ENCODE measurements around the gene CSNK1D.
A peak's percentile ranks its signal among the peaks of the same experiment; 100 is the strongest.
"Not testable (repeated sequence)": the region's sequence is repeated elsewhere in the genome, so short reads cannot be mapped to it uniquely, and the experiment has no call there.

CSNK1D gene

DNA sequence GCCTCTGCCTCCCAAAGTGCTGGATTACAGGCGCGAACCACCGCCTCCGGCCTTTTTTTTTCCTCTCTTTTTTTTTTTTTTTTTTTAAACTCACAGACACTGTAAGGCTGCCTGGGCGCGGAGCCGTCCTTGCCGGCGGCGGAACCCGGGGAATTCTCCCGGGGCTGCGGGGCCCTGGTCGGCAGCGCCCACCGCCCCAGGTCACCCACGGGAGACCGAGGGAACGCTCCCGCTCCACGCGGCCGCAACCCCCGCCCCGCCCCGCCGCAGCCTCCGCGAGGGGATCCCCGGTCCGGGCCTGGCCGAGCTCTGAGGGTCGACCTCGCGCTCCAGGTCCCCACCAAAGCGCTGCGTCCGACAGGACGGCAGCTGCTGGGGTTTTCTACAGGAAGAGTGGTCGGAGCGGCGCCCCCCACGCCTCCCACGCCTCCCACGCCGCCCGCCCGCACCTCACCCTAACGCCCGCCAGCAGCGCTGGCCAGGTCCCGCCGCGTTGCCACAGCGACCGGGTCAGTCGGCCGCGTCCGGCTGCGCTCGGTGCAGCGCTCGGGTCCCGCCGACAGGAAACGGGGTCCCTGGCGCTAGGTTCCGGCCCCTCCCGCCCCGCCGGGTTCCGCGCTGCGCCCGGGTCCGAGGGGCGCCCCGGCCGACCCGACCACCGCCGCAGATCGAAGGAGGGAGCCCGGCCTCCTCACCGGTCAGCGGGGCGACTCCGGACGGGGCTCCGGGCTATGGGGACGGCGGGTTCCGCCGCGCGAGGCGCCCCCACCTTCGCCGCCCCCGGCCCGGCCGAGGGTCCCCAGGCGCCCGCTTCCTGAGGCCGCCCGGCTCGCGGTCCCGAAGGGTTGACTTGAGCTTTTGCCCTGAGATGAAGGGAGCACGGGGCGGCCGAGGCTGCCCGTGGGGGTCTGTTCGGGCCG is 60.9 kb downstream of the CSNK1D start, which contains the start of gene CCDC57:
Gene CCDC57, minus strand, starts transcription at position 512 of the 920 bp plus-strand sequence. CDS start 10,898 bp downstream, outside the sequence.
- DNase-seq = peak; percentile 21

DNA sequence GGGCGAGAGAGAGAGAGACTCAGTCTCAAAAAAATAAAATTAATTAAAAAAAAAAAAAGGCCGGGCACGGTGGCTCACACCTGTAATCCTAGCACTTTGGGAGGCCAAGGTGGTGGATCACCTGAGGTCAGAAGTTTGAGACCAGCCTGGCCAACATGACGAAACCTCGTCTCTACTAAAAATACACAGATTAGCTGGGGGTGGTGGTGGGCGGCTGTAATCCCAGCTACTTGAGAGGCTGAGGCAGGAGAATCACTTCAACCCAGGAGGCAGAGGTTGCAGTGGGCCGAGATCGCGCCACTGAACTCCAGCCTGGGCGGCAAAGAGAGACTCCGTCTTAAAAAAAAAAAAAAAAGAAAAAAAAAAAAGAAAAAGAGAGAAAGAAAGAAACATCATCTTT is 62.8 kb downstream of the CSNK1D start:
- DNase-seq = not testable (repeated sequence)

DNA sequence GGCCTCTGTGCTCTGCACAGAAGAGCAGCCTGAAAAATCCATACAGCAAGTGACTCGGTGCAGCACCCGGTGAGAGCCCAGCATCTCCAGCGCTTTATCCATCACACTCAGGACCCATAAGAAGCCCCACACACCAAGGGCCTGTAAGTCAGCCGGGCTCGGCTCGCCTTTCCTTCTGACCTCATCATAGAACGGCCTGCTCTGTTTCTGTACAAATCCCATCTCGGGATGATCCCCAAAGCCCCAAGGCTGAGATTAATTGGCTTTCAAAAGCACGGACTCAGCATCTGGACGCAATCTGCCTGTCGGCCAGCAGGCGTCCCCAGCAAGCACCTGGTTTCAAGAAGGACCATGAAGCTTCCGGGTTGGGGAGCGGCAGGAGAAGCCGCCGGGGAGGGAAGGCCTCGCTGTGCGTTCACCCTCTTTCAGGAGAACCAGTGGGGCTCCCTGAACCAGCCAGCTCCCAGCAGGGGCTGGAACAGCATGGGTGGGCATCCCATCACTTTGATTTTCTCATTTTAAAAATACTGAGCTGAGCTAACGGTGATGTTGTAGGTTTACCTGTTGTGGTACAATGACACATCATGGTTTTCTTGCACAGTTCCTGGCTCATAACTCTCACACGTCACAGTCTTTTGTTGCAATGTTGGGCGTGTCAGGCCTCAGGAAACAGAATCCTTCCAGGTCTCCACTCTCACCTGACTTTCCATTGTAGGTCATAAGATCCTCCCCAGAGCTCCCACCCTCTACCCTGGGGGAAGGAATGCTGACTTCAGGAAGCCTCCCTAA is 67.6 kb downstream of the CSNK1D start:
- peak; percentile 70 for DNase-seq

DNA sequence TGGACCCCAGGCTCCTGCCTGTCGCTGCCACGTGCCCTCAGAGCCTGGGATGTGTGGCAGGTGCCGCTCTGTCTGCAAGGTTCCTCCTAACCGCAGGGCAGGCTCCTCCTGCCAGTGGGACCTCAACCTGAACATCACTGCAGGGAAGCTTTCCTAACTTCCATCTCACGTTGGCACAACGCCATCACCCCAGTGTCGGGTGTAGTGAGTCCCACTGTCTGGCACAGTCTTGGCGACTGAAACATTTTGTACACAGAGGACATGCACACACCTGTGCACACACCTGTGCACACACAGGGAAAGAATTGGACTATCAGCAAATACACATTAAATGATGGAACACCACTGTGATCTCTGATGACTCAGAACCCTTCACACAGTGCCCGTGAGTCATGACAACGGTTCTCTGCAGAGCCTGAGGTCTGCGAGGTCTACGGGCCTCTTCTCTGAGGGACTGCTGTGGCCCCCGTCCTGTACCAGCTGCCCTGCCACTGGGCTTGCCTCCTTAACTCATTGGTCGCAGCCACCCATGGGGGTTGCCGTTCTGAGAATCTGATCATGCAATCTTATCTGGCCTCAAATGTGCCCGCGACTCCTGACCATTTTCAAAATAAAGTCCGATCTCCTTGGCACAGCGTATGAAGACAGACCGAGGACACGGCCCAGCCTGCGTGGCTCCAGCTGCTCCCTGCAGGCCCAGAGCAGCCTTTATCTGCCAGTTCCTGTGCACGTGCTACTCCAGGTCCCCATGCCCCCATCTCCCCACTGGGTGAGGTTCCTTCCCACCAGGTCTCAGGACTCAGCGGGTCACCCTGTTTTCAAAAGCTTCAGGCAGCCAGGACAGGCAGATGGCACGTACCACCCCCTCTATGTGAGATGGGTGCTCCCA is 68.4 kb downstream of the CSNK1D start:
- DNase-seq = no peak

DNA sequence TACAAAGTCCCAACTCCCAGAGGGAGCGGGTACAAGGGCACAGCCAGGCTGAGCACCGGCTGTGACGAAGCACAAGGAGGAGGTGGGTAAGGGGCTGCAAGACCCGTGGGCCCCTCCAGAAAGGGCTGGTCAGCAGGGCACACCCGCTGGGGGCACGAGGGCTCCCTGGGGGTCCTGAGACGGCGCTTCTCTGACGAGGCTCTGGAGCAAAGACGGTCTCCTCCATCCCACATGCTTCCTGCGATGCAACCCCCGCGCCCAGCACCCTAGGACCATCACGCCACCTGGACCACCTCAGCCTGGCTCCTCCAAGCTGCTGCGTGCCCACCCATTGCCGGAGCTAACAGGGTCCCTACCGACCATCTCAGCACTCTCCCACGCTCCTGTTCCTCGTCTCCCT is 69.6 kb downstream of the CSNK1D start:
- no peak for DNase-seq

DNA sequence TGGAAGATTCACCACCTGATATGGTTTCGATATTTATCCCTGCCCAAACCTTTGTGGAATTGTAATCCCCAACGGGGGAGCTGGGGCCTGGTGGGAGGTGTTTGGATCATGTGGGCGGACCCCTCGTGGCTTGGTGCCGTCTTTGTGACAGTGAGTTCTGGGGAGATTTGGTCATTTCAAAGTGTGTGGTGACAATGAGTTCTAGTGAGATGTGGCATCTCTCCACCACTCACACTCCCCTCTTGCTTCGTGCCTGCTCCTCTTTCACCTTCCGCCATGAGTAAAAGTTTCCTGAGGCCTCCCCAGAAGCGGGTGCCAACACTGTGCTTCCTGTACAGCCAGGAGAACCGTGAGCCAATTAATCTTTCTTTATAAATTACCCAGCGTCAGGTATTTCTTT is 70.5 kb downstream of the CSNK1D start:
- no peak for DNase-seq

DNA sequence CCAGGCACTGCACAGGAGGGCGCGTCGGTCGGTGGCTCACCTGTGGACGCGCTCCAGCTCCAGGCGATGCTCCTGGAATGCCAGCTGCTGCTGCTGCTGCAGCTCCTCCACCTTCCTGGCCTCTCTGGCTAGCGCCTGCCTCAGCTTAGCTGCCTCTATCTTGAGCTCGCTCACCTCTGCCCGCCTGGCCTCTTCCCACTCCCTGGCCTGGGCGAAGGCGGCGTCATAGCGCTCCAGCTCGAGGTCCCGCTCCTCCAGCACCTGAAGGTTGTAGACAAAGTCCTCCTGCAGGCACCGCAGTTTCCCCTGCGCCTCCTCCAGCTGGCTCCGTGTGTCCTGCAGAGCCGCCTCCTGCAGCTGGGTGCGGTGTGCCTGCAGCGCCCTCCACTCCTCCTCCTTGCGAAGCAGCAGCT is 72.0 kb downstream of the CSNK1D start:
- DNase-seq = no peak

DNA sequence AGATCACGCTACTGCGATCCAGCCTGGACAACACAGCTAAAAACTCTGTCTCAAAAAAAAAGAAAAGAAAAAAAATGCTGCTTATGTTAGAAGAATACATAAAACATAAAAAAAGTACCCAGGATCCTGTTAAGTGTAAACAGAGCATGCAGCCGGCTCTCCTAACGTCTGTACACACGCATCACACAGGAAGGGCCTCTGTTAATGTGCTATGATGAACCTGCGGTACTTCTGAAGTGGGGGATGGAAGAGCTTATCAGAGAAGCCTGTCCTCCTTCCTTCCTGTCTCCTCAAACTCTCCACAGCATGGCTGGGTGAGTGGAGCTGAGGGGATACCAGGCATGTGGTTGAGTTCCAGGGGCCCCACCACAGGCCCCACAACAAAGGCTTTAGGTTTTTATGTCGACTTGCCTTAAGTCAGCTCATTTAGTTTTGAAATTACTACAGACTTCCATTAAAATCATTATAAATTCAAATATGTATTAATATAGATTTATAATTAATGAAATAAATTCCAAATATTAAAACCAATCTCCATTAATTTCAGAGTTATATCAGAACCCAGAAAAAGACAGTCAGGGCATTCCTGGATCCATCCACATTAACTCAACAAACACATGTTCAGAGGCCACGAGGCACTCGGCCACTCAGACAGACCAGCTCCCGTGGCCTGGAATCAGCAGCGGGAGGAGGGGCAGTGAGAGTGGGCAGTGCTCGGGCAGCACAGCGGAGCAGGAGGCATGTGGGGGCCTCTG is 72.6 kb downstream of the CSNK1D start:
- no peak for DNase-seq

DNA sequence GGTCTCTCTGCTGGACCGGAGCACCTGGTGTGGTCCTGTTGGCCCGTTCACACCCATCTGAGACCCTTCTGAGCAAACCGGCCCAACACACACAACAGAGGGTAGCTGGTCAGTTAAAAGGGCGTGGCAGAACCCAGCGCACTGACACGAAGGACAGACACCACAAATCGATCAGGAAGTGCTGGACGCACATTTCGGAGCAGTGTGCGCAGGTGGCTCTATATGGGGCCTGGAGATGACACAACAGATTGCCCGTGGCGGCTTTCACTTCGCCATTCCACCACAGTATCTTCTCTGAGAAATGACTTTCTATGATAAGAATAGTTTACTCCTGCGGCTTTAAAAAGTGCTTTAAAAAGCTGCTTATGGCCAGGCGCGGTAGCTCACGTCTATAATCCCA is 73.4 kb downstream of the CSNK1D start:
- DNase-seq = no peak

DNA sequence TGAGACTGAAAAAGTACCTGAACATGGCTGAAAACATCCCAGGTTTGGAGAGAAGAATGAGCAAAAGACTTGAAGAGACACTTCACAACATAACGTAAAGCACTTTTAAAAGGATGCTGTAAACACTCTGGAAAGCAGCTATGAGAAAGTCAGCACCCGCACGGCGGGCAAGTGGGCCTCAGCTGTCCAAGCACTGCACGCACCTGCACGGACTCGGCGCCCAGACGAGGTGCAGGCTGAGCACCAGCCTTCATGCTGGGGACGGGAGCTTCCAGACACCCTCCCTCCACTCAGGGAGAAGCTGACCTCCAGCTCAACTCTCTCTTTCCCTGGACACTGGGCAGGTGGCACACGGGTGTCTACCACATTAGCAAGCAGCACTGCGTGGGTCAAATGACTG is 74.0 kb downstream of the CSNK1D start:
- no peak for DNase-seq

DNA sequence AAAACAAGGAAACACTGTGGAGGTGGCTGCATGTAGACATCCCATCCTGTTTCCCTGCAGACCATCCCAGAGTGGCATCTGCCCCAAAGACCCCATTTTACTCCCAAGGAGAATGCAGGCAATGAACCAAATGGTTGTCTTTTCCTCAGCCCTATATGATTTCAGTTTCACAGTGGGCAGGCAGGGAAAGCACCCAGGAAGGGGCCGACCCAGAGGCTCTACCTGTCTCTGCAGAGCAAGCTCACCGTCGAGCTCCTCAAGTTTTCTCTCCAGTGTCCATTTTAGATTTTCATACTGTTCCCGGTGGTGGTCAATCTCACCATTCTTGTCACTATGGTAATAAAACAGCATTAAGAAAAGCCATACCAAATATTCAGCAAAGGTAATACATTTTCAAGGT is 75.4 kb downstream of the CSNK1D start:
- DNase-seq = no peak

DNA sequence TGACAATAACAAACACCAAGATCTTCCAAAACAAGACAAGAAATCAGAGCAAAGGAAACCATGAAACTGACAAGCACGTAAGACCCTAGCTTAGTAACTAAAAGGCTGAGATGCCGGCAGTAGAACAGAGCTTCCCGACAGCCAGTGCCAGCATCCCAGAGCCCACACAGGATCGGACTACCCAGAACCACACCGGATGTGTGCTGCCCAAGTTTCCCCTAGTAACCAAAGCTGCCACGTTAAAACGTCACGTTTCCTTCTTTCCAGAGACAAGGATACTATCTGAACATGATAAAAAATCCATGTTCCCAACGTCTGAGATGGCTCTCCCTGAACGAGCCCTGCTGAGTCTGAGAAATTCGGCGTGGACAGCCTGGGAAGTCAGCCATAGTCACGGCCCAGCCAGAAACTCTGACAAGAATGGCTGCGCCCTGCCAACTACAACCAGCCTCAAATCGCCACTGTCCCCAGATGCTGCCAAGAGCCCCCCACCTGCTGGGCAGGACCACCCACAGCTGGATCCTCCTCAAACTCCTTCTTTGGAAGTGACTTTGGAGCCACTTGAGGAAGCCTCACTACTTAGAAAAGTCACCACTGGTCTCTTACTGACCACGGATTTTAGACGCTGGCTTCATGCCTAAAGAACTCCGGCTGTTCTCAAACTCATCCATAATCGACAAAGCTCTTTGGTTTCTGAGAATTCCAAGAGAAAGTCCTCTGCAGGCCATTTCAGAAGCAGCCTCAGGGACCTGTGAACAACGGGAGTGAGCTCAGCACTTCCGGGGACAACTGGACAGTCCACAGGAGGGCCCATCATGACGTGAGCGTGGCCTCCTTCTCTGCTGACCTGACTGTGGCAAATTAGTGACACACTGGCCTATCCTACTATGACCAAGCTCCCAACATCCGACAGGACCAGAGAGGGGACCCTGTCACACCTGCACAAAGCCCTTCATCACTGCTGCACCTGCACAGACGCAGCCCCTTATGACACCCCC is 77.5 kb downstream of the CSNK1D start:
- no peak for DNase-seq

DNA sequence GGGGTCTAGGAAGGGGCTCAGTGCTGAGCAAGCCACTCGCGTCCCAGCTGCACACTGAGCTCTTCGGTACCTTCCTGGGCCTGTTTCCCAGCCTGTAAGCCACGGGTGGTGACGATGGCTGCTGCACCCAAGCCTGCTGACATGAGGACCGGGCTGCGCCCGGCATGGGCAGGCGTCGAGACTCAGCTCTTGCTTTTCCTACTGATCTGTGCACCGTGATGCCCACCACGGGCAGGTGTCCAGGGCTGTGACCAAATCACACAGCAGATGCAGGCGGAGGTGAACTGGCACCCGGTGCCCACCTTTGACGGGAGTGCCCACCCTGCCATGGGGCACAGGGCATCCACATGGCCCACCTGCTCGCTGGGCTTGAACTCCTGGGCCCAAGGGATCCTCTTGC is 78.7 kb downstream of the CSNK1D start:
- no peak for DNase-seq

DNA sequence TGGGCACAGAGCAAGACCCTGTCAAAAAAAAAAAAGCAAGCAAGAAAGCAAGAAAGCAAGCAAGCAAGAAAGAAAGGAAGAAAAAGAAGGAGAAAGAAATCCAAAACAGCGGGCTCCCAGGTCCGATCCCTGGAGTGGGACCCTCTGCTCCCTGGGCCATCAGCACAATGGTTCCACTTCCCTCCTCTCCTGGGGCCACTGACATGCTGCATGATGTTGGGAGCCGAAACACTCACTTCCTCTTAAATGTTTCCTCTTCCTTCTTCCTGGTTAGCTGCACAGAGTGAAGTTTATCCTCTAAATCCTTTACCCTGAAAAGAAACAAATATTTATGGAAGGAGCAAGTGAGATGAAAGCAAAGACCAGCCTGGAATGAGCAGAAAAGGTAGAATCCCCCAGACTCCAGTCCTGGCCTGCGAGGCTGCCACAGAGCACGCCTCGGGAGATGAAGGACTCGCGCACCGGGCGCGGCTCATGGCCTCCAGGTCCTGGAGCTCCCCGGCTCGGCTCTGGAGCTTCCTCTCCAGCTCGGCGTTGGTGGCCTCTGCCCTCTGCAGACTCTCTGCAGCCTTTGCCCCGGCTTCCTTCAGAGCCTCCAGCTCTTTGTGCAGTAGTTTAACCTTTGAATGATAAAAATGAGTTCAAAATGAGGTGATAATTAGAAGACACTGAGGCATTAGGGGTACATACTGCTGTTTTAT is 79.8 kb downstream of the CSNK1D start:
- DNase-seq = no peak

DNA sequence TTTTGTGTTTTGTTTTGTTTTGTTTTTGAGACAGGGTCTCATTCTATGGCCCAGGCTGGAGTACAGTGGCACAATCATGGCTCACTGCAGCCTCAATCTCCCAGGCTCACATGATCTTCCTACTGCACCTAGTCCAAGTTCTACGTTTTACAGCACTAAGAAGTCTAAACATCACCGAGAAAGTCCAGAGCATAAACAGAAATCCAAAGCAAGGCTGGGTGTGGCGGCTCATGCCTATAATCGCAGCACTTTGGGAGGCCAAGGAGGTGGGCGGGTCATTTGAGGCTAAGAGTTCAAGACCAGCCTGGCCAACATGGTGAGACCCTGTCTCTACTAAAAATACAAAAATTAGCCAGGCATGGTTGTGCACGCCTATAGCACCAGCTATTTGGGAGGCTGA is 80.5 kb downstream of the CSNK1D start:
- not testable (repeated sequence) for DNase-seq

Measured in NCI-H526 treated with DMSO at 0.1 percent for 48 hours (cell line).